Naive B cell (primary cell): ENCODE data around the gene KATNAL1. TPM values are rescaled to one million over a fixed set of nuclear protein-coding genes. Genes with fewer than 3 reads are reported as not detected.

Source experiments
- ATAC-seq, 2 donors: fragments of 150-1000 bp; cut with Tn5 transposase; 2 replicates each; pipeline ENCODE4 v1.10.0; 2021; ENCODE audit warnings: low read depth in 2 of 2, mild to moderate bottlenecking in 2 of 2, moderate library complexity in 2 of 2
- DNase-seq: peaks from one replicate; pipeline ENCODE4 v3.0.0; 2022
- H3K27ac Mint-ChIP-seq, 6 donors: one replicate each; pipeline ENCODE4 v1.8.0; 2020 to 2022; ENCODE audit warnings: mild to moderate bottlenecking in 6 of 6, mixed read lengths in 6 of 6, moderate library complexity in 5 of 6, inconsistent platforms in 2 of 6
- H3K27me3 Mint-ChIP-seq, 3 donors: one replicate each; pipeline ENCODE4 v1.8.0; 2021 to 2022; ENCODE audit warnings: mixed read lengths in 3 of 3, mild to moderate bottlenecking in 1 of 3
- H3K36me3 Mint-ChIP-seq, 2 donors: one replicate each; pipeline ENCODE4 v1.8.0; 2020 to 2022; ENCODE audit warnings: mixed read lengths in 2 of 2, inconsistent platforms in 1 of 2, mild to moderate bottlenecking in 1 of 2
- H3K4me1 Mint-ChIP-seq, 3 donors: one replicate each; pipeline ENCODE4 v1.8.0; 2020 to 2022; ENCODE audit warnings: mixed read lengths in 3 of 3, inconsistent platforms in 1 of 3, mild to moderate bottlenecking in 1 of 3, moderate library complexity in 1 of 3
- H3K4me3 Mint-ChIP-seq, 8 donors: one replicate each; pipeline ENCODE4 v1.8.0; 2020 to 2022; ENCODE audit warnings: mild to moderate bottlenecking in 8 of 8, mixed read lengths in 8 of 8, moderate library complexity in 8 of 8, inconsistent platforms in 2 of 8
- H3K9me3 Mint-ChIP-seq, 7 donors: one replicate each; pipeline ENCODE4 v1.8.0; 2020 to 2022; ENCODE audit warnings: mixed read lengths in 7 of 7, mild to moderate bottlenecking in 5 of 7, inconsistent platforms in 2 of 7, moderate library complexity in 1 of 7
- polyA plus RNA-seq, 6 donors: library from polyadenylated mRNA; unstranded; fragments of 300-500 nt; fragmentation: Illumina TruSeq; gene quantifications; one replicate each; pipeline ENCODE4 v1.2.3, GENCODE V29; 2021; ENCODE audit warnings: low read depth in 6 of 6

KATNAL1 gene
- polyA plus RNA-seq, 6 donors from 2014 or later, result 3.7 to 8.9 (median 6.9) TPM

GRCh38 chr13:30322428-30322827, 15.1 kb upstream of the KATNAL1 start:
- Mint-ChIP-seq H3K4me3 (no peak overlapping the region), H3K4me1 (peaks cover 4 to 12% (median 10%) of the 10 kb centered on the region in 3 donors), H3K27me3 (no peaks in the 10 kb centered on the region), H3K9me3 (no peaks in the 10 kb centered on the region), H3K27ac (no peak overlapping the region), H3K36me3 (no peaks in the 10 kb centered on the region)
- ATAC-seq, result no peak
- DNase-seq, result no peak

GRCh38 chr13:30321256-30321655, 13.9 kb upstream of the KATNAL1 start:
- no peak overlapping the region for H3K27ac Mint-ChIP-seq
- no peaks in the 10 kb centered on the region for H3K27me3 Mint-ChIP-seq
- no peak overlapping the region for H3K4me3 Mint-ChIP-seq
- ATAC-seq, result no peak
- peaks cover 4 to 12% (median 10%) of the 10 kb centered on the region in 3 donors for H3K4me1 Mint-ChIP-seq
- DNase-seq, result no peak
- no peaks in the 10 kb centered on the region for H3K9me3 Mint-ChIP-seq
- no peaks in the 10 kb centered on the region for H3K36me3 Mint-ChIP-seq

- peak overlapping the region in 2 of 6 donors; percentile 24 to 63 for H3K27ac Mint-ChIP-seq
- H3K4me3 Mint-ChIP-seq, result no peak overlapping the region
- ATAC-seq, result no peak
- H3K4me1 Mint-ChIP-seq, result peaks cover 12 to 22% (median 20%) of the 10 kb centered on the region in 3 donors
- no peaks in the 10 kb centered on the region for H3K27me3 Mint-ChIP-seq
- no peak for DNase-seq
- H3K9me3 Mint-ChIP-seq, result no peaks in the 10 kb centered on the region
- H3K36me3 Mint-ChIP-seq, result no peaks in the 10 kb centered on the region
Observed at GRCh38 chr13:30319655-30320054, 12.3 kb upstream of the KATNAL1 start.

GRCh38 chr13:30319130-30319529, 11.8 kb upstream of the KATNAL1 start:
- DNase-seq (no peak), ATAC-seq (no peak)
- H3K4me3 Mint-ChIP-seq, result no peak overlapping the region
- no peaks in the 10 kb centered on the region for H3K9me3 Mint-ChIP-seq
- H3K4me1 Mint-ChIP-seq, result peaks cover 15 to 25% (median 21%) of the 10 kb centered on the region in 3 donors
- H3K27ac Mint-ChIP-seq, result peak overlapping the region in 1 of 6 donors; percentile 8
- H3K27me3 Mint-ChIP-seq, result no peaks in the 10 kb centered on the region
- H3K36me3 Mint-ChIP-seq, result no peaks in the 10 kb centered on the region

GRCh38 chr13:30318026-30318425, 10.7 kb upstream of the KATNAL1 start:
- Mint-ChIP-seq H3K4me3 (no peak overlapping the region), H3K4me1 (peaks cover 19 to 24% (median 20%) of the 10 kb centered on the region in 3 donors), H3K36me3 (no peaks in the 10 kb centered on the region), H3K27ac (peak overlapping the region in 1 of 6 donors; percentile 70), H3K9me3 (no peaks in the 10 kb centered on the region), H3K27me3 (no peaks in the 10 kb centered on the region)
- DNase-seq (no peak), ATAC-seq (no peak)

DNA sequence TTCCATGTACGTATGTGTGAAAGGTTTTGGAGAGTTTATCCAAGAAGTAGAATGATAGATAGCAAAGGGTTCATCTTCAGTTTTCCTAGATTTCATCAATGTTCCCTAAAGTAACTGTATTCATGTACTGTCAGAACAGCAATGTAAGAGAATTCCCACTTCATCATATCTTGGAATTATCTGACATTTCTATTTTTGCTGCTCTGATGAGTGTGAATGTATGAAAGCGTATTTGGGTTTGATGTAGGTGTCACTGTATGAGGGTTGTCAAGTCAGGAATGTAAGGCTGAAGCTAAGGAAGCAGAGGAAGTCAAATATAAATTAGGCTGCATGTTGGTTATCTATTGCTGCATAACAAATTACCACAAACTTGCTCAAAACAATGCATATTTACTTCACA, 7.2 kb upstream of the KATNAL1 start:
- H3K9me3 Mint-ChIP-seq, result no peaks in the 10 kb centered on the region
- no peaks in the 10 kb centered on the region for H3K27me3 Mint-ChIP-seq
- no peaks in the 10 kb centered on the region for H3K36me3 Mint-ChIP-seq
- peak overlapping the region in 2 of 6 donors; percentile 5 to 29 for H3K27ac Mint-ChIP-seq
- ATAC-seq, result no peak
- peak overlapping the region in 3 of 8 donors; percentile 11 to 69 (median 62) for H3K4me3 Mint-ChIP-seq
- peaks cover 16 to 25% (median 22%) of the 10 kb centered on the region in 3 donors for H3K4me1 Mint-ChIP-seq
- no peak for DNase-seq

DNA sequence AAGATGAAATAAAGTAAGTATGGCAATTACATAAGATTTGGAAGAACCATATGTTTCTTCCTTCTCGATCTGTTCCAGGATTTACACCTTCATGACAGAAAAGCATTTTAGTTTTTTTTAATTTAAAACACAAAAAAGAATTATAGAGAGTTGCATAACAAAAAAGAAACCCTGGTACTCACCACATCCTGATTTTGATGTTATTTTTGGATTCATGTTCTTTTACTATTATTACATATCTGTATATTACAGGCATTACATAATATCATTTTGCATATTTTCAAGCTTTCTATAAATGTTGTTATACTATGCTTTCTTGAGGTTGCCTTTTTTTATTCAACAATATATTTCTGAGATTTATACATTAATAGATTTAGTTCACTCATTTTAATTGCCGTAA, 6.7 kb upstream of the KATNAL1 start:
- H3K27ac Mint-ChIP-seq, result peak overlapping the region in 4 of 6 donors; percentile 1 to 81 (median 34)
- H3K4me1 Mint-ChIP-seq, result peaks cover 21 to 30% (median 26%) of the 10 kb centered on the region in 3 donors
- H3K4me3 Mint-ChIP-seq, result peak overlapping the region; percentile 35 to 86 (median 64)
- no peaks in the 10 kb centered on the region for H3K9me3 Mint-ChIP-seq
- H3K27me3 Mint-ChIP-seq, result no peaks in the 10 kb centered on the region
- DNase-seq, result no peak
- ATAC-seq, result no peak
- H3K36me3 Mint-ChIP-seq, result no peaks in the 10 kb centered on the region

- ATAC-seq, result peak; percentile 89 to 90
- H3K4me1 Mint-ChIP-seq, result peaks cover 28 to 36% (median 30%) of the 10 kb centered on the region in 3 donors
- peak; percentile 48 for DNase-seq
- H3K27ac Mint-ChIP-seq, result peak overlapping the region in 3 of 6 donors; percentile 46 to 81 (median 81)
- H3K9me3 Mint-ChIP-seq, result no peaks in the 10 kb centered on the region
- H3K4me3 Mint-ChIP-seq, result peak overlapping the region; percentile 35 to 86 (median 64)
- no peaks in the 10 kb centered on the region for H3K27me3 Mint-ChIP-seq
- H3K36me3 Mint-ChIP-seq, result no peaks in the 10 kb centered on the region
Observed at GRCh38 chr13:30313311-30313710, 6.0 kb upstream of the KATNAL1 start.

GRCh38 chr13:30312904-30313303, 5.6 kb upstream of the KATNAL1 start:
- peak overlapping the region in 6 of 8 donors; percentile 35 to 69 (median 59) for H3K4me3 Mint-ChIP-seq
- DNase-seq, result no peak
- no peaks in the 10 kb centered on the region for H3K36me3 Mint-ChIP-seq
- H3K27me3 Mint-ChIP-seq, result no peaks in the 10 kb centered on the region
- H3K9me3 Mint-ChIP-seq, result no peaks in the 10 kb centered on the region
- H3K4me1 Mint-ChIP-seq, result peaks cover 28 to 31% (median 30%) of the 10 kb centered on the region in 3 donors
- peak overlapping the region in 3 of 6 donors; percentile 46 to 81 (median 81) for H3K27ac Mint-ChIP-seq
- ATAC-seq, result peak in 1 of 2 donors; percentile 10

GRCh38 chr13:30308548-30308947, 1.2 kb upstream of the KATNAL1 start:
- H3K27ac Mint-ChIP-seq, result peak overlapping the region in 4 of 6 donors; percentile 25 to 73 (median 54)
- peak overlapping the region; percentile 22 to 95 (median 78) for H3K4me3 Mint-ChIP-seq
- H3K36me3 Mint-ChIP-seq, result no peaks in the 10 kb centered on the region
- H3K9me3 Mint-ChIP-seq, result no peaks in the 10 kb centered on the region
- DNase-seq (no peak), ATAC-seq (no peak)
- H3K27me3 Mint-ChIP-seq, result no peaks in the 10 kb centered on the region
- H3K4me1 Mint-ChIP-seq, result peaks cover 34 to 46% (median 38%) of the 10 kb centered on the region in 3 donors

- Mint-ChIP-seq H3K4me3 (peak overlapping the region; percentile 86 to 95 (median 91)), H3K4me1 (peaks cover 32 to 52% (median 43%) of the 10 kb centered on the region in 3 donors), H3K27me3 (no peaks in the 10 kb centered on the region), H3K9me3 (no peaks in the 10 kb centered on the region), H3K27ac (peak overlapping the region in 5 of 6 donors; percentile 21 to 86 (median 68)), H3K36me3 (no peaks in the 10 kb centered on the region)
- no peak for DNase-seq
- ATAC-seq, result no peak
Observed at GRCh38 chr13:30307971-30308290, 580 bp upstream of the KATNAL1 start.

DNA sequence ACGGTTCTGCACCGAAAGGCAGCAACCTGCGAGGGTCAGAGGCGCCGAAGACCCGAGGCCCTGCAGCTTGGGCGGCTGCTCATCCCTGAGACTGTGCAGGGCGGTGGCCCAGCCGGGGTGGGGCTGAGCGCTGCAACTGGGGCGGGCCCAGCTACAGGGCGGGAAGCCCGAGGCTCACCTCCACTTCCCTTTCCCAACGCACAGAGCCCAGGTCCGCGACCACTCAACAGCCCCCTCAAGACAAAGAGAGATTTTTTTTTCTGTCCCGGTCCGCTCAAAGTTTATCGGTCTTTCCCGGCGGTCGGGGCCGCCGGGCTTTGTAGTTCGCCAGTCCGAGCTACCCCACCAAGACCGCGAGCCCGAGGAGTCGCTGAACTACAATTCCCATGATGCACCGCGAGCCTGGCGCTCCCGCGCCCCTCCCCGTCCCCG, 573 bp downstream of the KATNAL1 start:
- Mint-ChIP-seq H3K4me3 (peak overlapping the region; percentile 86 to 95 (median 91)), H3K27ac (peak overlapping the region; percentile 78 to 94 (median 90)), H3K36me3 (no peaks in the 10 kb centered on the region), H3K9me3 (no peaks in the 10 kb centered on the region), H3K4me1 (peaks cover 38 to 61% (median 54%) of the 10 kb centered on the region in 3 donors), H3K27me3 (no peaks in the 10 kb centered on the region)
- ATAC-seq (peak; percentile 85 to 86), DNase-seq (peak; percentile 91)

DNA sequence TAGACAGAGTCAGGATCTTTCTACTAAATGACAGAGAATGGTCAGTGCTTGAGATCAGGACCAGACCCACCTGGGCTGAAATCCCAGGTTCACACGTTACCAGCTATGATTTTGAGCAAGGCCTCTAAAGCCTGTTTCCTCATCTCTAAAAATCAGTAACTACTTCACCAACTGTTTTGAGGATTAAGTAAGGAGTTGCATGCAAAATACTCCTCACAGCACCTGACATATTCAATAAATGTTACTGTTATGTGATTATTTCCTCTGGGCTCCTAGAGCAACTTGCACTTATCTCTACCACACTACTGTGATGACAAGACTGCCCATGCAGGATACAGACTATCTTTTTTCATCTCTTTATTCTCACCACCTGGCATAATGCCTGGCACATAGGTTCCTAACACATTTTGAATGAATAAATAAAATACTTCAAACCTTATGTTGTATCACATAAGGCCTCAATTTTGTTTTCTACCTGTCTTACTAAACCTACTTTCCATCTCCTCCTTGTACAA, 1.8 kb downstream of the KATNAL1 start:
- DNase-seq, result no peak
- Mint-ChIP-seq H3K4me1 (peaks cover 38 to 63% (median 55%) of the 10 kb centered on the region in 3 donors), H3K27me3 (no peaks in the 10 kb centered on the region), H3K27ac (peak overlapping the region in 3 of 6 donors; percentile 22 to 75 (median 34)), H3K36me3 (no peaks in the 10 kb centered on the region), H3K4me3 (peak overlapping the region in 5 of 8 donors; percentile 6 to 68 (median 44)), H3K9me3 (no peaks in the 10 kb centered on the region)
- ATAC-seq, result no peak

DNA sequence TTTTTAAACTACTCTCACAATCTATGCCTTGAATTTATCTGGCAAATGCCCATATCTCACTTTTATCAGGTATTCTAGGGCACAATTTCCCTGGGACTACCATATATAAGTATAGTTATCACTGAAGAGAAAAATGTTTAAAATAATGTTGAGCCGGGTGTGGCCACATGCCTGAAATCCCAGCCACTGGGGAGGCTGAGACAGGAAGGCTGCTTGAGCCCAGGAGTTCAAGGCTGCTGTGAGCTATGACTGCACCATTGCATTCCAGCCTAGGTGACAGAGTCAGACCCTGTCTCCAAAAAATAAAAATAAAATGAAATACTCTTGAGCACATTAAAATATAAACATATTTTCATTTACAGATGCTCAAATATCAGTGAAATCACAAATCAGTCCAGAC, 4.1 kb downstream of the KATNAL1 start:
- peaks cover 0 to 2% (median 0%) of the 10 kb centered on the region in 7 donors for H3K9me3 Mint-ChIP-seq
- no peaks in the 10 kb centered on the region for H3K27me3 Mint-ChIP-seq
- H3K36me3 Mint-ChIP-seq, result no peaks in the 10 kb centered on the region
- peaks cover 30 to 57% (median 45%) of the 10 kb centered on the region in 3 donors for H3K4me1 Mint-ChIP-seq
- peak overlapping the region in 2 of 8 donors; percentile 16 to 59 for H3K4me3 Mint-ChIP-seq
- no peak for ATAC-seq
- H3K27ac Mint-ChIP-seq, result peak overlapping the region; percentile 8 to 84 (median 58)
- DNase-seq, result no peak
